ENCODE results near the gene SIMC1.

SIMC1 gene

GRCh38 chr5:176317534-176318374 lies 79.5 kb downstream of the SIMC1 start:
- DNase-seq, result no peak

DNA sequence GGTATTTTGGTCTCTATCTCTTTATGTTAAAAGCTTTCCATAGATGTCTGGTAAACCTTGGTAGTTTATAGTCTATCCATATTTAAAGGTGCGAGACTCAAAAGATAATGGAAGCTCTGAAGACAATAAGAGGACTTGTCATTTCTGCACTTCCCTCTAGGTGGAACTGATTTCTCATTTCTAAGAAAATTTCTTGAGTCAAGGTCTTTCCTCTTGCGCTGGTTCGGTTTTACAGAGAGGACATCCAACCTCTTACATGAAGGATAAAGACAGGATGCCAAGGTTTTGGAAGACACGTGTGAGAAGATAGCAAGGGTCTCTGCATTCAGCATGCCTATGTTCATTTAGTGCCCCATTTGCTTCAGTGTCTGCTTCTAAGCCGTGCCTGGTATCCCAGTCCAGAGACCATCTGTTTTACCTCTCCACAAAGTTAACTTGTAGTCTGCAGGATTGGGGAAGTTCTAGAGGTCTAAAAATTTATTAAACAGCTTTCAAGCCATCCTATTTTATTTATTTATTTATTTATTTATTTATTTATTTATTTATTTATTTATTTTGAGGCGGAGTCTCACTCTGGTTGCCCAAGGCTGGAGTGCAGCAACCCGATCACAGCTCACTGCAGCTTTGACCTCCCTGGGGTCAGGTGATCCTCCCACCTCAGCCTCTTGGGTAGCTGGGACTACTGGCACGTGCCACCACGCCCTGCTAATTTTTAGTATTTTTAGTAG lies 81.8 kb downstream of the SIMC1 start:
- DNase-seq, result no peak

- DNase-seq, result no peak
Measured at GRCh38 chr5:176320577-176320976, 82.4 kb downstream of the SIMC1 start.

DNA sequence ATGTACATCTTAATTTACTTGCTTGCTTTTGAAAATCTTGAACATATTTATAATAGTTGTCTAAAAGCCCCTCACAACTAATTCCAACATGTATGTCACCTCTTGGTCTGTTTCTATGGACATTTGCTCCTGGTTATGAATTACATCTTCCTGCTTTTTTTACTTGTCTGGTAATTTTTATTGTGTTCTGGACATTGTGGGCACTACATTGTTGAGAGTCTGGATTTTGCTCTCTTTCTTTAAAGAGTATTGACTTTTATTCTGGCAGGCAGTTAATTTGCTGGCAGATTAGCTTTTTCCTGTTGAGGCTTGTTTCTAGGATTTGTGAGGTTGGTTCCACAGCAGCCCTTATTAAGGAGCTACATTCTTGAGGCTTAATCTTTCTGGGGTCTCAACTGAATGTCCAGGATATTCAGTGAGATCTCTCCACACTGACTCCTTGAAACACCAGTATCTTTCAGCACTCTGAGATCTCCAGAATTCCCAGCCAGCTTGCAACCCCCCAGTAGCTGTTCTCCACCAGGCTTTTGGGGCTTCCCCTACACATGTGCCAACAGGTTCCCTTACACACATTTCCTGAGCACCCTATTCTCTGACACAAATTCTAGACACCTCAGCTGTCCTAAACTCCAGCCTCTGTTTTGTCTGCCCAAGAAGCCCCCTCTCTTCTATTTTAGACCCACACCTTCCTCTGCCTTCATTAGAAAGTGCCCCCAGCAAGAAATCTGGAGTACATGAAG lies 96.0 kb downstream of the SIMC1 start:
- no peak for DNase-seq

DNA sequence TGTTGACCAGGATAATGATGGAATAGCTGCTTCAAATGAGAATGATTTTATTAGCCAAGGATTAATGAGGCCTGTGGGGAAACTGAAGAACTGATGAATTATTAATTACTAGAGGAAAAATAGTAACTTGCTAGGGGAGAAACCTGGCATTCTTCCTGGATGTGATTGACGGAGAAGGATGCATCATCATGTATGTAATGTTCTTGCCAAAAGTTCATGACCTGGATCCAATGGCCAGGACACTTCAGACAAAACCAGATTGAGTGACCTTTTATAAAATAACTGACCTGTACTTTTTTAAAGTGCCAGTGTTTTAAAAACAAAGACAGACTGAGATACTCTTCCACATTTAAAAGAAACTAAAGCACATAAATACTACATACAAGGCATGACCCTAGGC lies 99.7 kb downstream of the SIMC1 start:
- DNase-seq, result no peak

- DNase-seq, result no peak
Measured at GRCh38 chr5:176339304-176339703, 101.1 kb downstream of the SIMC1 start.

DNA sequence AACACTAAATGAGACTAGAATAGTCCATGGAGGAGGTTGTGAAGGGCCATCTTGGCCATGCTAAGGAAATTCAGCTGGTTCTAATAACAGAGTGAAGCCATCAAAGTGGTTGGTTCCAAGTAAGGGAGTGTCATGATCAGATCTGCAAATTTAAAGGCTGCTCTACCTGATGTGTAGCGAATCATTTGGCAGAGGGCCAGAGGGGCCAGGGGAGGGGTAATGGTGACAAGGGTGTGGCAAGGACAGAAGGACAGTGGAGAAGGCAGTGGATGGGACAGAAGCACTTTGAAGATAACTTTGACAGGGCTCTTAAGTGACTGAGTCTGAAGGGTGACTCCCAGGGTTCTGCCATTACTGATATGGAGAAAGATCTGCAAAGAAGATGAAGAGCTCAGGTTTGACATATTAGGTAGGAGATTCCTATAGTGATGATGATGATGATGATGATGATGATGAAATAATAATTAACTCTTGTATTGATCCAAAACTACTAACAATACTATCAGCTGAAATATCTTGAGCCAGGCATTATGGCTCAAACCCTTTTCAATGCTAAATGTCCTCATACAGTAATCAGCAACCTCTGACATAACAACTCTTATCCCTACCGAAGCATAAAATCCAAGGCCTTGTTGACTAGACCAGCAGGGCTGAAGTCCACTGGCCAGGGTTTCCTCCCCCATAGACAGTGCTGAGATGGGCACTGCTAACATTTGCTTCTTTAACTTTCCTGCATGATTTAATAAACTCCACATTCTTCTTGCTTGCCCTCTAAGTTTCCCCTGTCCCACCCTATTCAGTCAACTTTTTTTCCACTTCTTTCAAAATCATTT lies 103.3 kb downstream of the SIMC1 start:
- no peak for DNase-seq

DNA sequence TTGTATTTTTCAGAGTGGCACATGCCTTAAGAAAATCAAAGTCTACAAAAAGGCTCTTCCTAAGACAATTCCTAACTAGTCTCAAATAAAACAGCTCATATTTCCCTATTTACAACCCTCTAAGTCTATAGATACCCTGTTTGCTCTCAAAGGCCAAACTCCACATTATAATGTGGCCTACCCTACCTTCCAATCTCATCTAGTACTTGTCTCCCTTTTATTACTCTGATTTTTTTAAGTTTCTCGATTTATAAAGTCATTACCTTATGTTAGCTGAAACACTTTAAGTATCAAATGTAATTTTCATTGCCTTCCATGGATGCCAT lies 103.9 kb downstream of the SIMC1 start:
- DNase-seq, result no peak

DNA sequence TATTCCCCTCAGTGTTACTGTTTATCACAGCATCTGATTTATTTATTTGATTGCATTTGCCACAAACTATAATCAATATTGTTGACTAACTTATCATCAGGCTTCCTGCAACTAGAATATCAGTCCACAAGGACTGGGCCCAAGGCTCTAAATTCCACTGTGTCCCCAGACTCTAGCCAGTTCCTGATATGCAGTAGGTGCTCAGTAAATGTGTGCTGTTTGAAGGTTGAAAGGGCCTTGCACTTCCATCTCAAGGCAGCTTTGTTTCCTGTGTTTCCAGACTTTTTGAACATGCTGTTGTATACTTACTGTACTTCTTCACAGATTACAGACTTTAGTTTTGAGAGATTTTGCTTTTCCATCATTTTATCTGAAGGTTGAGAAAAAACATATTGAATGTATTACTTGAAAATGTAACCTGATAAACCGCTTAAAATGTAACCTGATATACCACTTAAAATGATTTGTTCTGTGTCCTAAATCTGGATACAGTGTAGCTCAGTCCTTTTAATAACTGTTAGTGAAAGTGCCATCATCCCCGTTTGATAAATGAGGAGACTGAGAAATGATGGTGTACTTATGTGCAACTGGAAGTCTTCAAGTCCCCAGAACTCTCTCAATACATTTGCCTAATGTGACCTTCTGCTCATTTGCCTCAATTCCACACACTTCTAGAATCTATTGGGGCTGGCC lies 104.7 kb downstream of the SIMC1 start:
- no peak for DNase-seq

DNA sequence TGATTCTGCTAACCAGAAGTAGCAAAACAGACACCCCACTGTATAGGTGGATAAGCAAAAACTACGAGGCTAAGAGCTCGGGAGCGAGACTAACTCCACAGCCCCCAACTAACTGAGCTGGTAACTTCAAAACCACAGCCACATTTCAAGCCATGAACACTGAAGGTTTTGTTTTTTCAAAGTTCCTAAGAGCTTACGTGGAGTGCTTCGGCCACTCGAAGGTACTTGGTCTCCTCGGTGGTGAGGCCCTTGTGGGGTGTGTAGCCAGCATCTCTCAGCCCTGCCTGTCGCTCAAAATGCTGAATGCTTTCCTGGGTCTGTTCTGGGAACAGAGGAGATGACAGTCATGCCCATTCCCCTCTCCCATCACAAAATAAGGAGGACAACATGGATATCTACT lies 112.2 kb downstream of the SIMC1 start:
- no peak for DNase-seq

GRCh38 chr5:176352116-176352878 lies 114.1 kb downstream of the SIMC1 start:
- DNase-seq, result no peak

DNA sequence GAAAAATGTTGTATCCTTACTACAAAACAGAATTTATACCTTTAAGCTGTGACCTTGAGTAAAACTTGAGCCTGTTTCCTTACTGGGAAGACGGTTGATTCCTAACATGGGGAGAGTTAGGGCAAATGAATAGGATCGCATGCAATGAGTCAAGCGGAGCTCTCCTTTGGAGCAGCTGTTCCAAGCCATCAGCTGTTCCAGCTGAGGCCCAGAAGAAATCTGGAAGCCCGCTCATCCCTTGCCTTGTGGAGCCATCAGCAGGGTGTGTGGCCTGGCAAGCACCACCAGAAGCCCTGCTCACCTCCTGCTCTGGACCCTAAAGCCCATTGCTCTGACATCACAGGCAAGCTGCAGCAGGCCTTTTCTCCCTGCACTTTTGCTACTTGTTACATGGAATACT lies 115.3 kb downstream of the SIMC1 start:
- DNase-seq, result no peak

DNA sequence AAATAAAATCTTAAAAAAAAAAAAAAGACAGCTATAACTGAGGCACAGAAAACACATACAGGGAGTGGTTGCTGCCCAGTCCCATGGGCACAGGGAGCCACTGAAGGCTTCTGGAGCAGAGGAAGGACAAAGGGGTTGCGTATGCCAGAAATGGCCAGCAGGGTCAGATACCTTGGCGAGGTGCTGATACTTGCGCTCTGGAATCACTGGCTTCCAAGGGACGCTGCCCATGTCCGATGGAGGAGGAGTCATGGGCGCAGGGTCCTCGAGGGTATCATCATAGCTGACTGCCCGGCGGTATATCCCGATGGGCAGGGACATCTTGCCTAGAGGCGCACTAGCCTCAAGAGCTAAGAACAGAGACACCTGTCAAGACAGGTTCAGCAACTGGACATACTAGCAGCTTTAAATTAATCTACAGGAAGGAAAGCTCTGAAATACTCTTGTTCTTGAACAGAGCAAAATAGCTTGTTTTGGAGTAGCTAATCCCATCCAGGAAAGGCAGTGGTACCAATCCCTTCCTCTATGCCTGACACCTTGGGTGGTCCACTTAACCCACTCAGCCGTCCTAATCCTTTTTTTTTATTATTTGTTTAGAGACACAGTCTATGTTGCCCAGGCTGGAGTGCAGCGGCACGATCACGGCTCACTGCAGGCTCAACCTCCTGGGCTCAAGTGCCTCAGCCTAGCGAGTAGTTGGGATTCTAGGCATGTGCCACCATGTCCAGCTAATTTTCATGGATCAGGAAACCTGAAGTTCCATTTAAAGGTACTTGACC lies 117.4 kb downstream of the SIMC1 start:
- no peak for DNase-seq

DNA sequence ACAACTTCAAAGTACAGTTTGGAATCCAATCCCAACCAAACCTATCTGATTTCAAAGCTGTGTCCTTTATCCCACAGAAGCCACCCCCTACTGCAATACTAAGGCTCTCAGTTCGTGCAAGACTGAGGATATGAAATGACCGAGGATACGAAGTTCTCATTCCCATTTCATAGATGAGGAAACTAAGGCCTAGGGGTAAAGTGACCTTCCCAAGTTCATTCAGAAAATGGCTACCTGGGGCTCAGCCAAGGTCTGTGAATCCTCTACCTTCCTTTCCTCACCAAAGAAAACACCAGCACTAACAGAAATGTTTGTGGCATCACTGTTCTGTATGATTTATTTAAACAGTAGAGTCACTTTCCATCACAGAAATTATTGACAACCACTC lies 117.9 kb downstream of the SIMC1 start:
- no peak for DNase-seq

- DNase-seq, result no peak
Measured at GRCh38 chr5:176359658-176360057, 121.4 kb downstream of the SIMC1 start.

GRCh38 chr5:176360894-176361436 lies 122.7 kb downstream of the SIMC1 start:
- DNase-seq, result no peak

DNA sequence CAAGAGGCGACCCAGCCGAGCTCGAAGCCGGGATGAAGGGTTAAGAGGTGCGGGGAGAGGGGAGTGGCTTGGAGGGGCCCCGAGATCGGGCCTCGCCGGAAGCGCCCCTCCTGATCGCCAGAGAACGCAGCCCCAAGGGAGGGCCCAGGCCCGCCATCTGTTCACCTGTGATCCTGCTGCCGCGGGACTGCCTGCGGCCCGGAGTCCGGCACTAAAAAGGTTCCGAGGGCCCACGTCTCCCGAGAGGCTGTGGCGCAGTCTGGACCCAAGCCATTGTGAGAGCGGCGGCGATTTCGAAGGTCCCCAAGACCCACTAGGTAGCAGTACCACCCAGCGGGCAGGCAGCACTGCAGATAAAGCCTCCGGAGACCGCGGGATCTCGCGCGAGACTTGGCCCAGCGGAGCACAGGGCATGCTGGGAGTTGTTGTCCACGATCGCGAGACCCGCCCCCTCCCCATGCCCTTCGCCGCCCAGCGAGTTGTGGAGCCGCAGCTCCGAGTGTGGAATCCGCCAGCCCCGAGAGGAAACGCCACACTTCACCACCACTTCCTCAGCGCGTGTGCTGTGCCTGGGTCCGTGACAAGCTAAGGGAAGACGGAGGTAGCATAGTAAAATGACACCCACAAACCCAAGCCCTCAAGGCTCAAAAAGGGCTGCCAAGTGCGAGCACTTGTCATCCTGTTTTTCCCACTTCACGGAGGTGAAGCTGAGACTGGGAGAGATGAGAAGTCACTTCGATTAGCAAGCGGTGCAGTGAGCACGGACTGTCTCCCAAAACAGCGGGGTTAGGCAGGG lies 123.4 kb downstream of the SIMC1 start, which contains the start of gene KIAA1191:
TSS of gene KIAA1191 (minus strand) at position 328 of the 796 bp plus-strand sequence. CDS start 2,256 bp downstream, outside the sequence.
- peak; percentile 93 to 94 for DNase-seq

DNA sequence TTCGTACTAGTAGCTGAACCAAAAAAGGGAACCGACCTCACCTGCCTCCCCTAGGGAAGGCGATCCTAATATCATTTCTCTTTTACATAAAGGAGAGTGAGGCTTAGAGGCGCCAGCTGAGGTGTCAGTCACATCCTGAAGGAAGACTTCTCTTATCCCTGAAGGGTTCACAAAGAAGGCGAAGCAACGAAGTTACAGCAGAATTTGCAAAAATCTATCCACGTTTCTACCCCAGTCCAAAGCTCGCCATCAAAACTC lies 123.9 kb downstream of the SIMC1 start:
- DNase-seq, result no peak

DNA sequence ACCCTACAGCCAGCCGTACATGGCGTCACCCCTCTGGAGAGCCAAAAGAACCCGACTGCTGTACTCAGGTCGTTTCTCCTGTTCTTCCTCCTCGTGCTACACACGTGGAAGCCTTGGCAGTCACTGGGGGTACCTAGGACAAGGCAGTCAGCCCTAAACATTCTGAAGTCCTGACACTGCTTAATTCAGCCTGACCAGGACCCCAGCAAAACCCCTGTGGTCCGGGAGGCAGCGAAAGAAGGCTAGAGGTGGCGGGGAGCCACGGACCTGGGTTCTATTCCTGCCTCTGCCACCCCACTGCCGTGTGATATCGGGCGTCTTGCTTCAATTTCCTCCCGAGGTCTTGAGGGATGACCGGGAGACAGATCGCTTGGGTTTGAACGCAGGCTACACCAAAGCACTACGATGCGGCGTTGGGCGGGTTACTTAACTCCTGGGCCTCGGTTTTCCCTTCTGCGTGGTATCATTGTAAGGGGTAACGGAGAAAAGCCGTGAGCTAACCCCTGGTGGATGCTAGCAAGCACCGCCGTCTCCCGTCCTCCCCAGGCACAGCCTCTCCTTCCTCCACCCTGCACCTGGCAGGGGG lies 126.6 kb downstream of the SIMC1 start:
- DNase-seq, result no peak
